Measurements from ENCODE around the gene C19orf47.

Gene C19orf47

GRCh38 chr19:40378509-40378908 is 30.3 kb upstream of the C19orf47 start:
- TF ChIP-seq CTCF (IDR thresholded peaks at IDR 0.05; ENCODE audit: insufficient read depth, low read length, poor library complexity, severe bottlenecking): no peak
- no peak for TF ChIP-seq EZH2phosphoT487 (conservative IDR thresholded peaks at IDR 0.05; ENCODE audit: low read length)
- H4K20me1 ChIP-seq (ENCODE audit: low read depth, low read length): no peaks in the 10 kb centered on the region
- H3K27me3 ChIP-seq (ENCODE audit: low read length): no peaks in the 10 kb centered on the region
- no peak overlapping the region for H3K9ac ChIP-seq (ENCODE audit: low read length)
- H3K27ac ChIP-seq (ENCODE audit: low read depth, low read length): no peak overlapping the region
- H3K9me3 ChIP-seq (ENCODE audit: insufficient read depth, low read length): no peaks in the 10 kb centered on the region
- H3F3A ChIP-seq (ENCODE audit: insufficient read depth): no peaks in the 10 kb centered on the region
- no peak overlapping the region for H3K4me3 ChIP-seq (ENCODE audit: insufficient read depth, low read length, poor library complexity, severe bottlenecking)
- H2AFZ ChIP-seq (ENCODE audit: low read depth, low read length, severe bottlenecking): no peak overlapping the region
- no peak overlapping the region for H3K4me2 ChIP-seq (ENCODE audit: low read depth, low read length, poor library complexity, severe bottlenecking)
- no peaks in the 10 kb centered on the region for H3K79me2 ChIP-seq (ENCODE audit: insufficient read depth, low read length)
- H3K36me3 ChIP-seq (ENCODE audit: low read length): no peaks in the 10 kb centered on the region
- H3K9me2 ChIP-seq (replicated peaks; ENCODE audit: insufficient read depth, low read length): no peaks in the 10 kb centered on the region

- Histone ChIP-seq H3F3A (ENCODE audit: insufficient read depth) (no peaks in the 10 kb centered on the region), H3K27me3 (ENCODE audit: low read length) (no peaks in the 10 kb centered on the region), H2AFZ (ENCODE audit: low read depth, low read length, severe bottlenecking) (no peak overlapping the region), H3K9me3 (ENCODE audit: insufficient read depth, low read length) (no peaks in the 10 kb centered on the region), H3K36me3 (ENCODE audit: low read length) (no peaks in the 10 kb centered on the region), H3K9ac (ENCODE audit: low read length) (no peak overlapping the region), H3K4me2 (ENCODE audit: low read depth, low read length, poor library complexity, severe bottlenecking) (no peak overlapping the region), H3K4me3 (ENCODE audit: insufficient read depth, low read length, poor library complexity, severe bottlenecking) (no peak overlapping the region), H3K27ac (ENCODE audit: low read depth, low read length) (no peak overlapping the region), H4K20me1 (ENCODE audit: low read depth, low read length) (no peaks in the 10 kb centered on the region), H3K9me2 (replicated peaks; ENCODE audit: insufficient read depth, low read length) (no peaks in the 10 kb centered on the region), H3K79me2 (ENCODE audit: insufficient read depth, low read length) (no peaks in the 10 kb centered on the region)
- no peak for TF ChIP-seq CTCF (IDR thresholded peaks at IDR 0.05; ENCODE audit: insufficient read depth, low read length, poor library complexity, severe bottlenecking)
- TF ChIP-seq EZH2phosphoT487 (conservative IDR thresholded peaks at IDR 0.05; ENCODE audit: low read length): no peak
Measured at GRCh38 chr19:40377876-40378385, 29.7 kb upstream of the C19orf47 start.

GRCh38 chr19:40376286-40376862 is 28.2 kb upstream of the C19orf47 start:
- Histone ChIP-seq H3K9ac (ENCODE audit: low read length) (no peak overlapping the region), H2AFZ (ENCODE audit: low read depth, low read length, severe bottlenecking) (no peak overlapping the region), H4K20me1 (ENCODE audit: low read depth, low read length) (no peaks in the 10 kb centered on the region), H3K4me2 (ENCODE audit: low read depth, low read length, poor library complexity, severe bottlenecking) (no peak overlapping the region), H3K9me3 (ENCODE audit: insufficient read depth, low read length) (no peaks in the 10 kb centered on the region), H3K36me3 (ENCODE audit: low read length) (no peaks in the 10 kb centered on the region), H3F3A (ENCODE audit: insufficient read depth) (no peaks in the 10 kb centered on the region), H3K9me2 (replicated peaks; ENCODE audit: insufficient read depth, low read length) (no peaks in the 10 kb centered on the region), H3K27ac (ENCODE audit: low read depth, low read length) (no peak overlapping the region), H3K79me2 (ENCODE audit: insufficient read depth, low read length) (no peaks in the 10 kb centered on the region), H3K4me3 (ENCODE audit: insufficient read depth, low read length, poor library complexity, severe bottlenecking) (no peak overlapping the region), H3K27me3 (ENCODE audit: low read length) (no peaks in the 10 kb centered on the region)
- TF ChIP-seq CTCF (IDR thresholded peaks at IDR 0.05; ENCODE audit: insufficient read depth, low read length, poor library complexity, severe bottlenecking) (no peak), EZH2phosphoT487 (conservative IDR thresholded peaks at IDR 0.05; ENCODE audit: low read length) (no peak)

Measured in SU-DHL-6 (cell line).